Activated CD8-positive, alpha-beta memory T cell treated with anti-CD3 and anti-CD28 coated beads, Interleukin-2, amount 50 U/mL, for 48 hours (primary cell): ENCODE results near the gene CIZ1.
A peak's percentile ranks its signal among the peaks of the same experiment; 100 is the strongest.

Experiments used
- DNase-seq: peaks from one replicate; pipeline ENCODE4 v3.0.0-alpha.2; 2020

Gene CIZ1

GRCh38 chr9:128159784-128160602, 31.4 kb downstream of the CIZ1 start, which contains the start of gene BBLN:
Gene BBLN, plus strand, starts transcription at chr9:128160265. Its CDS starts 143 bp downstream, at chr9:128160408.
- DNase-seq: peak; percentile 97

GRCh38 chr9:128159522-128159783, 31.9 kb downstream of the CIZ1 start:
- DNase-seq: peak; percentile 66

- DNase-seq: no peak
Observed at GRCh38 chr9:128155736-128156500, 35.5 kb downstream of the CIZ1 start.

GRCh38 chr9:128153947-128154695, 37.3 kb downstream of the CIZ1 start:
- DNase-seq: no peak

- no peak for DNase-seq
Observed at GRCh38 chr9:128153060-128153946, 38.1 kb downstream of the CIZ1 start.

- no peak for DNase-seq
Observed at GRCh38 chr9:128152133-128153059, 39.0 kb downstream of the CIZ1 start.

- no peak for DNase-seq
Observed at GRCh38 chr9:128151309-128152132, 39.9 kb downstream of the CIZ1 start.

GRCh38 chr9:128150594-128151308, 40.6 kb downstream of the CIZ1 start:
- DNase-seq: no peak

- no peak for DNase-seq
Observed at GRCh38 chr9:128149951-128150593, 41.3 kb downstream of the CIZ1 start.

GRCh38 chr9:128149001-128149701, 42.2 kb downstream of the CIZ1 start, which contains the start of gene LCN2:
Gene LCN2, plus strand, starts transcription at chr9:128149453. Its CDS starts 73 bp downstream, at chr9:128149526.
- no peak for DNase-seq

- no peak for DNase-seq
Observed at GRCh38 chr9:128148509-128149000, 42.8 kb downstream of the CIZ1 start.

- DNase-seq: no peak
Observed at GRCh38 chr9:128146591-128147120, 44.7 kb downstream of the CIZ1 start.

- DNase-seq: no peak
Observed at GRCh38 chr9:128145951-128146351, 45.4 kb downstream of the CIZ1 start.

- no peak for DNase-seq
Observed at GRCh38 chr9:128145536-128145935, 45.8 kb downstream of the CIZ1 start.

GRCh38 chr9:128144239-128145181, 46.9 kb downstream of the CIZ1 start:
- no peak for DNase-seq

- DNase-seq: no peak
Observed at GRCh38 chr9:128143525-128144238, 47.7 kb downstream of the CIZ1 start.
